GM18511 (cell line): Measurements from ENCODE around the gene DNAI1.

Source experiments
- ATAC-seq: cut with Tn5 transposase; IDR thresholded peaks from one replicate; pipeline ENCODE4 v1.9.1; 2021; ENCODE audit warnings: mild to moderate bottlenecking, moderate library complexity; ENCODE audit not compliant: unreplicated experiment

Gene DNAI1

DNA sequence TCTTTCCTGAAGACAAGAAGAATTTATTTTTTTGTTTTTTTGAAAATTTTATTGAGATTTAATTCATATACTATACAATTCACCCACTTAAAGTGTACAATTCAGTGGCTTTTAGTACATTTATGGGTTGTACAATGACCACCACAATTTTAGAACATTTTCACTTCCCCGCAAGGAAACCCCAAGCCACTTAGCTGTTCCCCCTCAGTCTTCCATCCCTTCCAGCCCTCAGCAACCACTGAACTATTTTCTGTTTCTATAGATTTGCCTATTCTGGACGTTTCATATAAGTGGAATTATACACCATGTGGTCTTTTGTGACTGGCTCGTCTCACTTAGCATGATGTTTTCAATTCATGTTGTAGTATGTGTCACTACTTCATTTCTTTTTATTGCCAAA, 28.0 kb downstream of the DNAI1 start:
- no peak for ATAC-seq

DNA sequence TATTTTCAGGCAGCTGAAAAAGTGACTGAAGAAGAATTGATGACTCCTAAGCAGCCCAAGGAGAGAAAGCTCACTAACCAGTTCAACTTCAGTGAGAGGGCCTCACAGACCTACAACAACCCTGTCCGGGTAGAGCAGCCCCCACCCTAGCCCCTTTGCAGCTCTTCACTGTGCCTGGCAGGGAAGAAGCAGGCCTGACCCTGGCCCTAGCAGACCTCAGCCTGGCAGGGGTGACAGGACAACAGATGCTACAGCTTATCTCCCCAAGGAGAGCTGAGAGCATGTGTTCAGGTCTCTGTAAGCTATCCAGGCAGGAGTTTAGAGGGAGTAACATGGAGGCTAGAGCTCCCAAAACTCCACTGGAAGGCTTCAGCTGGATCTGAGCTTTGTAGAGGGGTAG, 31.8 kb downstream of the DNAI1 start:
- ATAC-seq = no peak

DNA sequence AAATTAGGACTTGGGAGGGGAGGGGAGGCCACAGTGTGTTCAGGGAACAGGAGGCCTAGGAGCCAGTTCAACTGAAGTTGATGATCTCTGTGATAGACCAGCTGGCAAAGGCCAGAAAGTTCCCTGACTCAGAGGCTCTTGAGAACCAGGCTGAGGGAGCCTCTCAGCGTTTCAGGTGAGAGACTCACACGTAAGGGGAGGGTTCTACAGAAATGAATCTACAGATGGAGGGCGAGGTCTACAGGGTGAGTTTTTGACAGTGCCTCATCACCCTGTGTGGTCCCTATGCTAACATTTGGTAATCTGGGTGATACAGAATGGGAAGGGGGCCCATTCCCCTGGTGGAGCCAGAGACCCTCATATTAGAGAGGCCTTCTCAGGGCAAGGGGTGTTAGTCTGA, 32.2 kb downstream of the DNAI1 start:
- no peak for ATAC-seq

DNA sequence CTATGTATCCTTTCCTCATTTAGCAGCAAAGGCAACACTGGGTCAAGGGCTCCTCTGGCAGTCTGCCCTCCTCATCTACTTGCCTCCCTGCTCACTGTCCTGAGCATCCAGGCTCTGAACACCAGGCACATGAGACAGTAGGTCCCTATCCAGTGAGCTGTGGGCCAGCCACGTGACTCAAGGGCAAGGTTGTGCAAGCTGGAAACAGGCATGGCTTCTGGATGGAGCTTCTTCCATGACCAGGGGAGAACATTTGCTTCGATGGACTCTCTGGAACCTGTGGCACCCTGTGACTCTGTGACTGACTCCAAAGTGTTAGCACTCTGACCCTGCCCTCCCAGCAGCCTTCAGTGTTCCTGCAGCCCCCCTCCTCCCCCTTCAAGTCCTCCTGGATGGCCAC, 33.0 kb downstream of the DNAI1 start:
- no peak for ATAC-seq

DNA sequence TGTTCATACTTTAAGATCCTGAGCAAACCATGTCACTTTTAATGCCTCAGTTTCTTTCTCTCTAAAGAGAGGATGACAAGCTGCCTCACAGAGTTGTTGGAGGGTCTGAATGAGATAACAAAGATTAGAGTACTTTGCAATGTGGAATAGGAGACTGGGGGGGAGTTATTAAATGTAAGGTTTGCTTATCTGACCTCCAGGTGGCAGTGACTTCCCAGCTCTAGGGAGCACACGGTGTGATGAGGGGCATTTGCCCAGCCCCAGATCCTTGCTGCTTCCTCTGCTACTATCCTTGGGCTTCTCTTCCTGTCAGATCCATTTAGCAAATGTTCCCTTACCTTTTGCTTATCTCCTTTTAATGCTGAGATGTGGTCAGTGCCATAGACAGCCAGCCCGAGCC, 33.4 kb downstream of the DNAI1 start:
- ATAC-seq = no peak

DNA sequence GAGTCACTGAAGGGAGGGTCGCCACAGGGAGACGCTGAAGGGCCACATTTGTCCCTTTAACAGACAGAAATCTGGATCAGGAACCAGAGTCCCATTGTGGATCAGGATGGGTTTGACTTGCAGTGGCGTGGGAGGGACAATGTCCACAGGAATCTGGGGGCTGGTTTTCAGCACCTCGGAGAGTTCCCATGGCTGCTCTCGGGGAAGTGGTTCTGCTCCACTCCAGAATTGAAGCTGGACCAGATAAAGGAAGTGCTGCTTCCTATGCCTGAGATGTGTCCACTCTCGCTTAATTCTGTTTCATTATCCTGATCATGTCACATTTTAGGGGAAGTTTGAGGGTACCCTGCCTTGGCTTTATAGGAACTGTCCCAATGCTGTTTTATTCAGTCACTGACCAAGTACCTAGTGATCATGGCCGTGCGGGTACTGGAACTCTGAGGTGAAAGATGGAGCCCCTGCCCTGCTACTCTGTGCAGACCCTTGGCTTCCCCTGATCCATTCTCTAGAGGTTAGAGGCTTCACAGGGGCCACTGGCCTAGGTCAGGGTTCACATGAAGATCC, 35.4 kb downstream of the DNAI1 start:
- no peak for ATAC-seq

DNA sequence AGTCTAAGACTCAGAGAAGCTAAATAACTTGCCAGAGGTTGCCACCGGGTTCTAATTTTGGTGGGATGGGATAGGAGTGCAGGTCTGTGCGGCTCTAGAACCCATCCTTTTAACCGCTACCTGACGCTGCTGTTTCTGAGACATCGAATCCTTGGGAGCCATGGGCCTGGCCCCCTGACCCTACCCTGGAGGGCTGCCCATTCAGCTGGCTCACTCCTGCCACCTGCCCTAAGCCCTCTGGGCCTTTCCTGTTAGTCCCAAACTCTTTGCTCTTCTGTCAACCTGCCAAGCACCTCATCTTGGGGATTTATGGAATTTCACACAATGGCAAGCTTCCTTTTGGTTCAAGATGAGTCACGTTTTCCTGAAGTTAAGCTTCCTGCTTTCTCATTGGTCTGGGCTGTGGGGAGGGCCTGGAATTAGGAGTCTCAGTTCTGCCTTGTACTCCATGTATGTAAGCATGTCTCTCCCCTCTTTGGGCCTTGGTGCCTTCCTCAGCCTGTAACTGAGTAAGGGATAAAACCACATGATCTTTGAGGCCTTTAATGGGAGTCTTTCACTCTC, 37.6 kb downstream of the DNAI1 start:
- ATAC-seq = no peak

DNA sequence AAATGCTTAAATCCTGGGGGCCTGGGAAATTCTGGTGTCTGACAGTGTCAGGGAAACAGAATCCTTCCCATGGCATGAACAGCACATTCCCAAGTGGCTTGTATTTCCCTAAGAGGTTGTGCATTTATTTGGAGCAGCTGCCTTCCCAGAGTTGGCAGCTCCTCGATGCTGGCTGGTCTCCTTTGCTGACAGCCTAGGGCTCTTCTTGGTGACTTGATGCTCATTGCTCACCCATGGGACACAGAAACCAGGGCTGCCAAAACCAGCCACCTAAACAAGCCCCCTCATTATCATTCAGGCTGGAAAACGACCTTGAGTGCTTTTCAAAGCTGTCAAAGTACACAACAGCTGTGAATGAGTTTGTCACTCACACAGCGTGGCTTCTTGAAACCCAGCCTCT, 39.9 kb downstream of the DNAI1 start:
- ATAC-seq = no peak

DNA sequence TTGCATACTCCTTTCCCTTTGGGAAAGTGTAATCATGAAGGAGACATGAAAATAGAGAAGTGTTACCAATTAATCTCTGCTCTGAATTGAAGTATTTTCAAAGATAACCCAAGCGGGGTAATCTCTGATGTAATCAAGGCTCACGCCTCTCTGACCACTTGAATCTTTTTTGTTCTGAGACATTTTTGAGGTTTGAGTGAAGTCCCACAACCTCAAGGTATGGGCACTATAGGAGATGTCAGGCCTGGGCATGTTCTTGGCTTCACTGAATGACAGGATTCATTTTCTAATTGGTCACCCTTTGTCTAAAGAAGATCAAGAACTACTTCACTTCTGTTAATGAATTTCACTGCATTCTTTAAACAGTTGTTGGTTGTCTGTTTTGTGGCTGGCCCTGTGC, 40.5 kb downstream of the DNAI1 start:
- no peak for ATAC-seq

DNA sequence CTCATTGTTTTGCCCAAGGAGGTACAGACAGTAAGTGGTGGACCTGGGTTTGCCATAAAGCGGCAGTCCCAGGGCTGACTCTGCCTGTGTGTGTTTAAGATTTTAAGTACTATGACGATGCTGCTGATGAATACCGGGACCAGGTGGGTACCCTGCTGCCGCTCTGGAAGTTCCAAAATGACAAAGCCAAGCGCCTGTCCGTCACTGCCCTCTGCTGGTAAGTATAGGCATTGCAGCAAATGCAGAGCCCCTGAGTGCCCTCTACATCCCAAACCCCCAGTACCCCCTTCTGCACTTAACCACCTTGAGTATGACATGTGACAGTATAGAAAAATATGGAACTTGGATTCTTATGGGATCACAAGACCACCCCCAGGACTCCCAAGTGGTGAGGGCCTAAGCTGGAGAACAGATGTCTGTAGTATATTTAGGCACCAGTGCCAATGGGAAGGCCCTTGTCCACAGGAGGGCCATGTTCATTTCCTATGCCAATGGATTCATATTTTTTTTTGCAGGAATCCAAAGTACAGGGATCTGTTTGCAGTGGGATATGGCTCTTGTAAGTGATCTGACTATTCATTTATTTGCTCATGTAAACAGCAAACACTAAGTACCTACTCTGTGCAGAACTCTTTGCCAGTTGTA, 42.1 kb downstream of the DNAI1 start:
- ATAC-seq = no peak

DNA sequence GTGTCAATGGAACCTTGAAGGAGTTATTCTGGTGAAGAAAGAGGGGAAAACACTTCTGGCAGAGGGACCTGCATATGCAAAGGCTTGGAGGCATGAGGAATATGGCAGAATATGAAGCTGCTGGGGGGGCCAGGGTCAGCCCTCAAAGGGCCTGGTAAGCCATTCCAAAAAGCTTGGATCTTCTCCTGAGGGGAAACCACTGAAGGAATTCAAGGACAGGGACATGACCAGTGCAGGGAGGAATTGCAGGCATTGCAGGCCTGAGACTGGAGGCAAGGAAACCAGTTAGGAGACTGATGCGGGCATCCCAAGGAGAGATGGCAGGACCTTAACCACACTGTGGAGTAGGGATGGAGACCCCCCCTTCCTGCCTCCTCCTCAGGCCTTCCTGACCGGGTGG, 42.8 kb downstream of the DNAI1 start:
- ATAC-seq = no peak

DNA sequence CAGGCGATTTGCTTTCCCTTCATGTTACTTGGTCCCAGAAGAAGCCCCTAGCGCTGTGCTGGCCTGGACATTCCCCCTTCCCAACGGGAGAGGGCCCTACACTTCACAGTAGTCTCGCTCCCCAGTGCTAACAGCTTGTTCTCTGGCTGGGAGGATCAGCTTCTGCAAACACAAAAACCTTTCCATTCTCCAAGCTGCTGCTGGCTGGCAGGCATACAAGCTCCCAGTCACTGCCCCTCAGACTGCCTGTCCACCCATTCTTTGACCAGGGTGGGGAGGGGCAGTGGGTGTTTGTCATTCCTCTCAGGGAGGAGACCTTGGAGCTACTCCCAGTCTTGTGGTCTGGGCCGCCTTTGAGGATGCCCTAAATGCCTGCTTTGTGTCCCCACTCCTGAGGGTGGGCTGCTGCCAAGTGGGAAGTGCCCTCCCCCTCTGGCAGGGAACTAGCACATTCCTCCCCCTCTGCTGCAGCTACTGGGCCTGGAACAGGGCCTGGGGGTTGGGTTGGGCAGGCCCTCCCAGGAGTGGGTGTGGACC, 43.4 kb downstream of the DNAI1 start:
- ATAC-seq = no peak

DNA sequence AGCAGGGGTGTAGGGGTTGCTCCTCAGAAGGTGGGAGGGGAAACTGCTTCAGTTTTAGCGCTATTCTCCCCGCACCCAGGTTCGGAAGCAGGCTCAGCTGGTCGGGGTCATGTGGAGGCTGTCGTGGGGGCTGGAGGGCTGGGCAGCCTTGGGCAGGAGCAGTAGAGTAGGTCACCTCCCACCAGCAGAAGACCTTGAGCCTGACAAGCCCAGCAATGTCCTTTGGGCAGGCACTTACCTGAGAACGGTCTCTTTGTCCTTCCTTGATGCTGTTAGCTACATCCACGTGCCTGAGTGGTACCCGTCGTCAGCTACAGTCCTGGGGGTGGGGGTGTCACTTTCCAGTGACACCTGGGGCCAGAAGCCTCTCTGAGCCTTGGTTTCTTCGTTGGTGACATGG, 43.9 kb downstream of the DNAI1 start:
- no peak for ATAC-seq

DNA sequence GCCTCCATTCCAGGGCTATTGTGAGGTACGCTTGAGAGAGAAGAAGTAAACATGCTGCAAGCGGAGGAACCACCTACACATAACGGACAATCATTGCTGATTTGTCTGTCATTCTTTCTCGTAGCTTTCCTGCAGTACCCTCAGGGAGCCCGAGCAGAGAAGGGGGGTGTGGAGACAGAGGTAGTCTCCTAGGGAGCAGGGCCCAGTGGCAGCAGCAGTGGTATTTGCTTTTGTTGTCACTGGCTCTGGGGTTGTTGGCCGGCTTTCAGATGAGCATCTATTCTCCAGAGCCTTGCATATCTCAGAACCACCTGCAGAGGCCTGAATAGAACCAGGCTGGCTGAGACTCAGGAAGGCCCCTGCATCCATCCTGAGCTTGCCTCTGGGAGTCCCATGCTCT, 44.3 kb downstream of the DNAI1 start:
- no peak for ATAC-seq

DNA sequence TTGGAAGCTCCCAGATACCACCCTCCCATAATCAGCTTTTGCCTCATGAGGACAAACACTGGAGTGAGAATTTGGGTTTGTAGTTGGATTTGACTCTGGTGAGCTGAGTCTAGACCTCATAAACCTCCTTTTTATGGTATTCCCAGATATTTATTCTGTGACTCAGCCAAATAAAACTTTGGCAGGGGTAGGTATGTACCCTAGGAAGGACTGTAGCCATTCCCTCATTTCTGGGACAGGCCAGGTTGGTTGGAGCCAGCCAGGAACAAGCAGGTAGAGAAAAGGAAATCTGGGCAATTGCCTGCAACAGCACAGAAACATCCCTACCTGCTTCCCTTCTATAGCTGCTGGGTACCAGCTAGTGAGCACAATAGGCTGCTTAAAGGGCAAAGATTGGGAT, 44.8 kb downstream of the DNAI1 start:
- no peak for ATAC-seq

DNA sequence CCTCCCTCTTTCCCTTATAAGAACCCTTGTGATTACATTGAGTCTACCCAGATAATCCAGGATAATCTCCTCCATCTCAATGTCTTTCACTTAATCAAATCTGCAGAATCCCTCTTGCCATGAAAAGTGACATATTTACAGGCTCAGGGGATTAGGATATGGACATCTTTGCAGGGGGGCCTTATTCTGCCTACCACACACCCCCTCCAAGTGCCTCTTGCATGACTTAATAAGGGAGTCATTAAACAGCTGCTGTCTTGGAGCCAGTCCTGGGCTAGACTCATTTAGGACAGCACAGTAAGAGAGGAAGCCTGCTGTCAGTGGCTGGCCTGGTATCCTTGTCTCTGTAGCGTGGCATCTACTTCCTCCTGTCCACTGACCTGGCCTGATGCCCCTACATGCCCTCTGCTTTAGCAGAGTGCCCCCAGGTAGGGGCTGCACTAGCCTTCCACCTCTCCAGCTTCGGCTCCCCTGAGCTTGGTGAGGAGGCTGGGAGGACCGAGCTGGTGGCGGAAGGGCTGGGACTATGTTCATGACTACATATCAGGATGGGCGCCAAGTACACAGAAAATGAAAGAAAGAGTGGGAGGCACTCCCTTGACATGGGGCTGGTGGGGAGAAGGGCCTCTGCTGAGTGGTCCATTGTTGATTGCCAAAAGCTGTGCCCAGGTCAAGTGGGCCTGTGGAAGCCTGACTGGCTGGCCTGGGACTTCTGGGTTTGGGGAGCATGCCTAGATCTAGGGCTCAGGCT, 46.9 kb downstream of the DNAI1 start:
- no peak for ATAC-seq

DNA sequence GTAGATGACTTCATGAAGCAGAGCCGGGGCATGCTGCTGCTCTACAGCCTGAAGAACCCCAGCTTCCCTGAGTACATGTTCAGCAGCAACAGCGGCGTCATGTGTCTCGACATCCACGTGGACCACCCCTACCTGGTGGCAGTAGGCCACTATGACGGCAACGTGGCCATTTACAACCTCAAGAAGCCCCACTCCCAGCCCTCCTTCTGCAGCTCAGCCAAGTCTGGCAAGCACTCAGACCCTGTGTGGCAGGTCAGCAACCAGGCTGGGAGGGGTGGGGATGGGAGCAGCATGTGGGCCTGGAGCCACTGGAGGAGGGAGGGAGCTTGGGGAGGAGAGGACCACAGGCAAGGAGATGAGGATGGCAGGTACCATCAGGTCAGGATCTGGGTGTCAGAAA, 48.0 kb downstream of the DNAI1 start:
- ATAC-seq = no peak

DNA sequence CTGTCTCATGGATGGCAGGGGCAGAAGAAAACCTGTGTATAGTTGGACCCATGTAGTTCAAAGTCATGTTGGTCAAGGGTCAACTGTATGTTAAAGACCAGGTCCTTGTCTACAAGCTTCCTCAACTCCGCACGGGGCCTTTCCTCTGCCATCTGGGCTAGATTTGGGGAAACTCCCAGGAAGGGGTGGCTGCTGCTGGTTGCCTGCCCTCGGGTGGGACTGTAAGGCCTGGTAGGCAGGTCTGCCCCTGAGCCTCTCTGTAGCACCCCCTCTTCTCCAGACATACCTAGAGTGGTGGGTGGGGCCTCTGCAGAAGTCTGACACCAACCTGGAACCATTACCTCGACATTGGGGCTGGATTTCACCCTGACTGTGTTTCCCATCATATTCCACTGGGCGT, 49.0 kb downstream of the DNAI1 start:
- ATAC-seq = no peak

DNA sequence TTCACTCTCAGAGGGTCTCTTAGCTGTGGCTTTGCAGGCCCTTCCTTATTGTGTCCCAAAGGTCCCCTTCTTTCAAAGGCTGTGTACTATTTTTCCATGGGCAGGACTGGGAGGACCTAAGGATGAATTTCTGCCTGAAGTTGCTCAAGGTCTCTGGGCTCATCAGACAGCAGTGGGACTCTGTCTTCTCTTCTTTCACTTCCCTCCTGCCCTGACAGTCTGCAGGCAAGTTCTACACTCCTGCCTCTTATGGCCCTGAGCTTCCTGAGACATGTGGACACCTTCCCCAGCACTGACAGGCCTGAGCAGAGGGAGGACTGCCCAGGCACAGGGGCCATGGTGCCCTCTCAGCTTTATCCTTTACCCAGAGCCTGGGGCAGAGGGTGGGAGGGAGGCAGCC, 49.4 kb downstream of the DNAI1 start:
- no peak for ATAC-seq

DNA sequence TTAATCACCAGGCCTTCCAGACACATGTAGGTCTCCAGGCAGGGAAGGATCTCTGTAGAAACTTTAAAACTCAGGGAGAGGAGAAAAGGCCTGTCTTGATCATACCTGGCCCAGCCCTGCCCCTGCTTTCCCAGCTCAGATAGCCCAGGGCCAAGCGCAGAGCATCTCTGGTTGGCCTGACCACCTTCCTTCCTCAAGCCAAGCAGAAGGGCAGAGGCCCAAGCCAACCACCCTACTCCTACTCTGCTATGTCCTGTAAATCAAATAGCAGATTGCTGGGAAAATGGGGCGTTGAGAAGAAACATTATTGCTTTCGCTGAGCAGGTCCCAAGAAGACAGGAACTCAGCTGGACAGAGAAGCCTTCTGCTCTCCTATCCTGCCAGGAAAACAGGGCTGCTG, 49.9 kb downstream of the DNAI1 start:
- ATAC-seq = no peak

DNA sequence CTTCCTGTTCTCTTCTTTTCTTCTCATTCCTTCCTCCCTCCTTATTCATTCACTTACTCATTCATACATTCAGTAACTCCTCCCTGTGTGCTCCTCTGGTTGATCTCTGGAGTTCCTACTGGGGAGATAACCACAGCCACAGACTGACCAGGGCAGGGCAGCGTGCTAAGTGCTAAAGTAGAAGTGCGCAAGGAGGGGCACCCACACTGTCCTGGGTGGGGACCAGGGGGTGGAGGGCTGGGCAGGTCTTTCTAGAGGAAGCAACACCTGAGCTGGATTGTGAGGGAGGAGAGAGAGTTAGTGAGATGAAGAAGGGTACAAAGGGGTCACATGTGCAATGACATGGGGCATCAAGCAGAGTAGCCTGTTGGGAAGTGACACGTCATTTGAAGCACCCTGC, 50.3 kb downstream of the DNAI1 start:
- ATAC-seq = no peak
